Left ventricle myocardium superior (tissue), 1 donor: ENCODE results near the gene SNUPN. TPM values are rescaled to one million over a fixed set of nuclear protein-coding genes. Genes with fewer than 3 reads are reported as not detected.
A peak's percentile ranks its signal among the peaks of the same experiment; 100 is the strongest.

Experiments used
- ATAC-seq: fragments of 200-7000 bp; cut with Tn5 transposase; one replicate; pipeline ENCODE4 v1.9.1; 2020; ENCODE audit warnings: mild to moderate bottlenecking, moderate library complexity
- DNase-seq: peaks from one replicate; pipeline ENCODE4 v3.0.0-alpha.2; 2020
- intact Hi-C: fragments of 100-400 bp; cut with micrococcal nuclease; formaldehyde crosslinking; loops from one replicate; pipeline ENCODE4 v1.11.0; 2022
- long read RNA-seq: library from polyadenylated mRNA; unstranded; transcript quantifications from one replicate; pipeline ENCODE4 v2.0.0, GENCODE V29; 2021
- total RNA-seq: library from RNA; stranded (reverse); fragmentation: NEBNext Ultra II Directional; extraction: Animal tissue kit (Norgen Biotek cat#: 25700); gene quantifications from one replicate; pipeline ENCODE4 v1.2.1, GENCODE V29; 2021
- donor health status: DM: no; HTN: yes; CAD: no; lungs with severe emphysema.

SNUPN gene
- 18.1 TPM for total RNA-seq
- long read RNA-seq, transcript SNUPN-206 (9 exons, 1,682 nt), result minor isoform, 6 of 43 reads
- long read RNA-seq, transcript SNUPN-201 (9 exons, 1,513 nt), result major isoform, 23 of 43 reads
- long read RNA-seq, partial matches to known transcripts, result 3 of 43 reads
- long read RNA-seq, other reads (novel, unspliced or antisense), result 8 of 43 reads

DNA sequence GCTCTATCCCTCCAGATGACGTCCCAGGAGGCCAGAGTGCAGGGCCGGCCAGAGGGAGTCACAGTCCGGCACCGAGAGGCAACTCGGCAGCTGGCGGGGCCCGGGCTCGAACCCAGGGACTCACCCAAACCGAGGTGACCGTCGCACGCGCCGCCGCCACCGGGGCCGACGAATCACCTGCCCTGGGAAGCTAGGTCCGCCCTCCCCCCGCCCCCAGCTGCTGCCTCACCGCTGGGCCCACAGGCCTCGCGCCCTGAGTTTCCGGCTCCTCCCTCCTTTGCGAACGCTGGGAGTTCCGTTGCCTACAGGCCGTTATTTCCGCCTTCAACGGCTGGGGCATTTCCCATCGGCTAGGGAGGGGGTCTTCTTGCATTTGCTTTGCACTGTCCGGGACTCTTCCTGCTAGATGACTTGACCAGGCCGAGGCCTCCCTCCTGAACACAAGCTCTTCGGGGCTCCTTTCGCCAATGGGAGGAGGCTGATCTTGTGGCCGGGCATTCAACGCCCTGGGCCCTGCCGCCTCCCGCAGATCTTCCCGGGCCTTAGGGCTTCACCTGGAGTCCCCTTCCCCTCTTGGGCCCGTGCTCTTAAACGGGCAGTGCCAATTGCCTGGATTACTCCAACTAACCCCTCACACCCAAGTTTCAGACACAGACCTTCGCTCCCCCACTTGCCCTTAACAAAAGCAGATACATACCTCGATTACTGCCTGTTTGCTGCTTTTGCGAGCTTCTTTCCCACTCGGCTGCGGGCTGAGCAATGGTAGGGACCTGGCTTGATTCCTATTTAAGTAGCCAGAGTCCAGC lies at the start of gene SNUPN:
Gene SNUPN (minus strand): TSS at position 184 of the 806 bp plus-strand sequence. CDS start 4,674 bp downstream, outside the sequence.
- peak; percentile 97 for DNase-seq
- intact Hi-C loops, result no loop called here
- ATAC-seq, result peak; percentile 95

DNA sequence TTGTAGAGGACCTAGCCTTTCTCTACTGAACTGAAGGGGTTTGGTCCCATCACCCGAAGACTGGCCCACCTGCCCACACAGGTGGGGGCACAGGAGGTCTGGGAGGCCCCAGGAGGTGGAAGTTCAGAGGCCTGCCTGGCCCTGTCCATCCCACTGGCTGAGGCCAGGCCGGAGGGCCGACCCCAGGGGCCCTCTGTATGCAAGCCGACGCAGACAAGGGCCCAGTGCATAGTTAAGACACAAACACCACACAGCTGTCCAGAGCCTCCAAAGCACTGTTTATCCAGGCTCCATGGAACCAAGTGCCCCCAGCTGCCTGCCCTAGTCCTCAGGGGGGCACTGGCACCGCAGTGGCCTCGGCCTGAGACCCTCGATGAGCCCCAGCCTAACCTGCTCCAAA lies 48.8 kb upstream of the SNUPN start:
- DNase-seq (no peak), ATAC-seq (no peak)
- intact Hi-C loops, result no loop called here

DNA sequence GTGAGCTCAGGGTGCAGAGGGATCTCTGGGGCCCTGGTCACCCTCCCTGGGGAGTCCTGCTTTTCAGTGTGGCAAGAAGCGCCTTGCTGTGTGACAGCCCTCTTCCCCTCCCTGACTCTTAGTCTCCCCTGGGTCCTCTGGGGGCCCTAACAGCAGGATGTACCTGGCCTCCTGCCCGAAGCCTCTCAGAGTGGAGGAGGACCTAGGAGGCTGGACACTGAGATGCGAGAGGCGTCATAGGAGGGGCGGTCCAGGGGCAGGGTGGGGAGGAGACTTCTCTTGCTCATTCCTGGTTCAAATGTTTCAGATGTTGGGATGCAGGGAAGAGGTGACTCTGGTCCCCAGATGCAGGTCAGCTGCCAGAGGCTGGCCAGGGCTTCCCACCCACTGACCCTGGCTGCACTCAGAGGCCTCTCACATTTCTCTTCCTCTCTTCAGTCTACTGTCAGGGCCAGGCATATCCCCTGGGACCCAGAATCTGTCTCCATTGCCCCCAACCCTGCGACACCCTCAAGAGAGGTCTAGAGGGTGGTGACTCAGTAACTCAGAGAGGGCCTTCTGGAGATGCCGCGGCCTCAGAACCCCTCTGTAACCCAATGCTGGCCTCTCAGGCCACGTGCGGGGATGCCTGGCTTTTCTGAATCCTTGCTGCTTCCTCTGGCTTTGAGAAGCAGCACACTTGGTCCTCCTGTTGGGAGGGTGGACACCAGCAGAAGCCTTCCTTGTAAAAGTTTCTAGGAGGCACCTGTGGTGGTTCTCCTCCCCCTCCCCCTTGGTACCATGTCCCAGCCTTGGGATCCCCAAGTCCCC lies 48.1 kb upstream of the SNUPN start:
- peak; percentile 89 for DNase-seq
- peak; percentile 81 for ATAC-seq
- intact Hi-C loops, result no loop called here

DNA sequence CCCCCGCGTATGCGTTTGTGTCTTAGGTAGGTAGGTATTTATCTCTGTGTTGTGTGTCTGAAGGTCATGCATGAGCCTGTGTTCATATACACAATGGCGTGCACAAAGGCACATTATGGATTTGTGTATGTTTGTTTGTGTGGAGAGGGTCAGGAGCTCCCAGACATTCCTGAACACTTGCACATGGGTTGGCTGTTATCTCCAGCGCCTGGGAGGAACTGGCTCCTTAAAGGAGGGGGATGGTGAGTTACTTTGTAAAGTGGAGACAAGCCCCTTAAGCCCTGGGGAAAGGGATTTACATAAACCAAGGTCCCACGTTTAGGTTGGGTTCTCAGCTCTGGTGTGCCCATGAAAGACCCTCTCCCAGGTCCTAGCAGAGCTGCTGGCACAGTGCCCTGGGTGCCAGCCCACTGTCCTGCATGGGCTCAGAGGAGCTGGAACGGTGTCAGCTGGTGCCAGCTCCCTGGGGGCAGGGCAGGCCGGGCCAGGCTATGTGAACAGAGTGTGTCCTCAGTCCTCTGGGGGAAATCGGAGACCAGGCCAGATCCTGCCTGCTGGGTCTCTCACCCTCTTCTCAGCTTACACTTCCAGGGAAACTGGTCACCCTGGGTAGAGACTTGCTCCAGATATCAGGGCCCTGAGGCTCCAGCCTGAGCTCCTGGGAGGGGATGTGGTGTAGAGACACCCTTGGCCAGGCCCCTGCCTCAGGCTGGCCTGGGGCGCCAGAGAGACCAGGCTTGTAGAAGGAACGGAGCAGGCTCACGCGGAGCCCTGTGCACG lies 47.3 kb upstream of the SNUPN start:
- ATAC-seq (peak; percentile 50), DNase-seq (peak; percentile 71)
- intact Hi-C loops, result no loop called here

DNA sequence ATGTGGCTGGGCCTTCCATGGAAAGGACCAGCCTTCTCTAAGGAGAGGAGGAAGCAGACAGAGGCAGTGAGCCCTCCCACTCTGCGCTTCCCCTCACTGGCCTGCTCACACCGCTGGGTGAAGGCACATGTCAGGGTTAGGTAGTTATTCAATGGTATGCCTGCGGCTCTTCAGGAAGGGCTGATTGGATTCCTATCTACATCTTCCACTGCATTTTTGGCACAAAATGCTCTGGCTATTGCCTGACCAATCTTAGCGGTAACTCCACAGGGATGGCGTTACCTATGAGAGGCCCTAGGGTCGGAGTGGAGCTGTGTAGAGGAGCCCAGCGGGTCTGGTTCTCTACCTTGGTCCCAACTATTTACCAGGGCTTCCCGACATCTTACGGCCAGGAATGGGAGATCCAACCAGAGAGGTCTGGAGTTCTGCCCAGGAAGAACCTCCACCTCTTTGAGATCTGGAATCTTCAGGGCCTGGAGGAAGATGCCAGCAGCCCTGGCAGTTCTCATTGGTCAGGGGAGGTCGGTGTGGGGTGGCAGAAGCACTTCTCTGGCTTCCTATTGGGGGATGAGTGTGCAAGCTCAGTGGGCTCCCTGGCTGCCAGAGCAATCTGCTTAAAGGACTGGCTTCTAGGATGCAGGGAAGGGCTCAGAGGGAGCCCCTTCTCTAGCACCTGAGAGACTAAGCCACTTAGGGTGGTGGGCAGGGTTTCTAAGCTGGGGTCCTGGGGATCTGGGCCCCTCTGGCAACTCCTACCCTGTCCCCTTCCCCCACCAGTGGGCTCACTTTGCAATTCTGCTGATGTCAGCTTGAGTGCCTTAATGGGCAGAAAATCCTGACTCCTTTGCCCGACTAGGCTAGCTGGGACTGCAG lies 46.4 kb upstream of the SNUPN start:
- DNase-seq (no peak), ATAC-seq (no peak)
- intact Hi-C loops, result no loop called here

DNA sequence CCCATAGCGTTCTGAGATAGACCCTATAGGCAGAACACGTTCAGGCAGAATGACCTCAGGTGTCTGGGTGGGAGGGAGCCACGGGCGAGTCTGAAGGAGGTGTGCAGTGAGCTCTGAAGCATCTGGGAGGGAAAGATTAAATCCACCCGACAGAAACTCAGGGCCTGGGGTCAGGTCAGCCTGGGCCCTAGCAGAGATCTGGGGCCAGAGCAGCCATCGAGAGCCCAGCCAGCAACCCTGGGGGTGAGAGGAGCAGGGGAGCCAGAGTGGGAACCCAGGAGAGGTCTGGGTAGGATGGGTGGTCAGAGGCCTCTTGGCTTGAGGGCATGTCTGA lies 44.3 kb upstream of the SNUPN start:
- DNase-seq (no peak), ATAC-seq (no peak)
- intact Hi-C loops, result no loop called here

DNA sequence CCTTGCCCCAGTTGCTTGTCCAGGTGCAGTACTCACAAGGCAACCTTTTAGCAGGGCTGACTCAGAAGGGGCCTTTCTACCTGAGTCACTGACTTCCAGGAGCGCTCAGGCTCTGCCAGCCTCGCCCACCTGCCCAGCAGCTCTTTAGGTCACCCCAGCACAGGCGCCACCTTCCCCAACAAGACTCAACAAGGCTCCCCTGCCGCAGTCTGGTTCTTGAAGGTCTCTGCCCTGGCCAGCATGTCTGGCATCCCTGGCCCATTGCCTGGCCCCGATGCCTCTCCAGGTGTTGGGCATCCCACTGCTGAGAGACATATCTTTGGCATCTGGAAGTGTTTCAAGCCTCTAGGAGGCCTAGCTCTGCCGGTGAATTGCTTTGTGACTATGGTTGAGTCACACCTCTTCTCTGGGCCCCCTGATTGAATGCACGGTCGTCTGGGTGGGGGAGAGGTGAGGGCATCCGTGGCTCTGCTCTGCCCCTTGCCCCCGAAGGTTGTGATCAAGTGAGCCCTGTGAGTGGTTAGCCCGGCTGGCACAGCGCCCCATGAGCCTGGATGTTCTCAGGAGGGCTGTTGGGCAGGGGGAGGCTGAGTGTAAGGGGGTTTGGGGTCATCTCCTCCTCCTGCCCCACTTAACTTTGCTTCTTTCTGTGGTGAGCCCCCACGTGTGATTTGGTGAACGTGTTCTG lies 43.8 kb upstream of the SNUPN start:
- DNase-seq, result no peak
- intact Hi-C loops, result no loop called here
- no peak for ATAC-seq

DNA sequence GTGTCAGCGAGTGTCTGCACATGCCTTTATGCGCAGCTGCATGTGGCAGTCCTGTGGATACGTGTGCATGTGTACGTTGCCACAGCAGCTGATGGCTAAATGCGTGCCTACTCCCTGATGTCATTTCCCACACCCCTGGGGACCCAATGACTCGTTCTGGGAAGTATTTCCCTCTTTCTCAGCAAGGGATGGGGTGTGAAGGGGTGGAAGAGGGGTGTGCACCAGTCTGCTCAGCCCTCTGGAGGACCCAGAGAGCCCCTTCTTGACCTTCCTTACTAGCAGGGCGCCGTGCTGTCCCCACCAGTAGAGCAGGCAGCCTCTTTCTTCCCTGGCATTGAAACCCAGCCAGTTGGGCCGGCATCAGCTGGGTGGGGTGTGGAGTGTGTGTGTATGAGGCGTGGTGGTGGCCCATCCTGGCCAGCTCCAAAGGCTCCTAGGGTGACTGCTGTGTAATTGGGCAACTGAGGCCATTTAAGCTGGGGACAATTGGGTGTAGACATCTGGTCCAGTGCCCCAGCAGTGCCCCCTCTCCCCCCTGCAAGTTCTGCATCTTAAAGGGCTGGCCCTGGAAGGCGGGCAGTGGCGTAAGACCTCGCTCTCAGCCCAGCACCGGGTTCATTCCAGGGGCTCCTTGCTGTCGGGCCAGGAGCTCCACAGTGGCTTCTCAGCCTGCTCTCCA lies 41.4 kb upstream of the SNUPN start:
- ATAC-seq (peak; percentile 75), DNase-seq (peak; percentile 57)
- intact Hi-C loops, result no loop called here

DNA sequence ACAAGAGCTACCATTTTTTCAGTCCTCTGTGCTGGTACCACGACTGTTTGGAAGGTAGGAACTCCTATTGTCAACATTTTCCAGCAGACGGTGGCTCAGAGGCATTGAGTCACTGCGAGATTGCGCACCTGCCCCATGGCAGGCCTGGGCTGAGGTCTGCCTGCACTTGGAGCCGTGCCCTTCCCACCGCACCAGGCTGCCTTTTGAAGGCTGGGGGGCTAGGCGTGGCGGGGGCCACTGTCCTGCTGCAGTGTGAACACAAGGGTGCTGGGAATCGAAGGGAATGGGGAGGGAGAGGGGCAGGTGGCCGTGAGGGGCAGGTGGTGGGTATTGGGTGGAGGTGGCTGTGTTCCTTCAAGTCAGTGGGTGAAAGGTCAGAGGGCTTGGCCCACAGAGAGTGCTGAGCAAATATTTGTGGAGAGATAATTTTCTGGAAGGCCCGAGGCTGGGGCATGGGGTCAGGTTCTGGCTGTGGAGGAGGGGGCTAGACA lies 38.5 kb upstream of the SNUPN start:
- ATAC-seq, result no peak
- DNase-seq, result no peak
- intact Hi-C loops, result no loop called here

DNA sequence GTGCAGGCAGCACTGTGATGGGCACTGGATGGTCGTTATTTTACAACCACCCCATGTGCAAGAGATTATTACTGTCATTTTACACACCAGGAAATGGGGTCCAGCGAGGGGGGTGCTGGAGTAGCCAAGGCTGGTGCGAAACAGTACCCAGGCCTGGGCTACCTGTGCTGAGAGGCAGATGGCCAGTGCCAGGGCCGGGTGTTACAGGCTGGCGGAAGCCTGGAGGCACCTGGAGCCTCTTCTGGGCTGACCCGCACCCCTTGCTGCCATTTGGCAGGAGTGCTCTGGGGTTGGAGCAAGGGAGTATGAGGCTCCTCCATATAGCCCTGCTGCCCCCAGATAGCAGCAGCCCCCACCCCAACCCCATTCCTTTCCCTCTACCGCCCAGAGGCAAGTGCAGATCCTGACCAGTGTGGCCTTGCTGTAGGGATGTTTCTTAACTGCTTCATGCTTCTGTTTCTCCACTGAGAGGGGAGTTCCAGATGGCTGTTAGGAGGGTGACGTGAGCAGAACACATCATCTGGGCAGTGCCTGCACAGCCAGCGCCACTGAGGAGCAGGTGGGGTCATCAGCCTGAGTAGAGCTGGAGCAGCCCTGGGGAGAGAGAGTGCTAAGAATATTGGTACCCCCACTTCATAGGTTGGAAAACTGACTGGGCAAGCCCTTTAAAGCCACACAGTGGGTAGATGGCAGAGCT lies 37.4 kb upstream of the SNUPN start:
- intact Hi-C loops, result no loop called here
- DNase-seq (no peak), ATAC-seq (no peak)

DNA sequence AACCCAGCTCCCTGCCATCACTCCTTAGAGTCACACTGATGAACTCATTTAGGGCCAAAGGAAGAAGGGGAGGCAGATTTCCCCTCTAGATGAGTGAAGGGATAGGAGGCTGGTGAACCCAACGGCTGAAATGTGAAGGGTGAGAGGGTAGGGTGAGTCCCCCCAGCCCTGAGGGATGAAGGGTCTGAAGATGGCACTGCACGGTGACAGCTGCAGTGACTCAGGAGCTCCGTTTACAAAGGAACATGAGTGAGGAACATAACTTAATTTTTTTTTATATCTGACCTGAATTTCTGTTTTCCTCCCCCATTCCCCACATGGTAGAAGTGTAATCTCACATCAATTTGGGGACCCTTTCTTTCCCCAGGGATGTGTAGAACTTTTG lies 36.2 kb upstream of the SNUPN start:
- DNase-seq (no peak), ATAC-seq (no peak)
- intact Hi-C loops, result no loop called here

DNA sequence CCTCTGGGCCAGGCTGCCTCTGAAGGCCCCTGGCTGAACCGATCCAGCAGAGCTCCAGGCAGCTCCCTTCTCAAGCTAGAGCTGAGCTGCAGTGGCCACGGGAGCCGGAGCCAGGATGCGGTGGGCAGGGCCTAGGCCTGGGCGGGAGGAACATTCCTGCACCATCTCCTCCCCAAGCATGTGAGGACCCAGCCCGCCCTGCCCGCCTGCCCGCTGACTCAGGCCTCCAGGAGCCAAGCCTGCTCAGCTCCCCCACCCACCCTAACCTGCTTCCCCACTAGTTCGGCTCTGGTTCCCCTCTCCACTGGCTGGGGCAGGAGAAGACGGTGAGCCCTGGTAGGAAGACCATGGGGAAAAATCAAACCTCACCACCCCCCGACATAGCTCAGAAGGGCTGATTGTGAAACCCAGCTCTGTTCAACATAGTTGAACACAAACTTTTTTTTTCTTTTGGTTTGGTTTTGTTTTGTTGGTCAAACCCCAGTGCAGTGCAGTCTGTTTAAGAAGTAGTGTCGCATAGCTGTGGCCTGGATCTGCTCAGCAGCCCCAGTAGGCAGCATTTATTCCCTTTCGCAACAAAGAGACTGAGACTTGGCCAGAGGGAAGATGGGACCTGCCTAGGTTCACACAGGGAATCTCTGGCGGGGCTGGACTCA lies 35.7 kb upstream of the SNUPN start:
- ATAC-seq, result peak; percentile 91
- intact Hi-C loops, result no loop called here
- peak; percentile 89 for DNase-seq

DNA sequence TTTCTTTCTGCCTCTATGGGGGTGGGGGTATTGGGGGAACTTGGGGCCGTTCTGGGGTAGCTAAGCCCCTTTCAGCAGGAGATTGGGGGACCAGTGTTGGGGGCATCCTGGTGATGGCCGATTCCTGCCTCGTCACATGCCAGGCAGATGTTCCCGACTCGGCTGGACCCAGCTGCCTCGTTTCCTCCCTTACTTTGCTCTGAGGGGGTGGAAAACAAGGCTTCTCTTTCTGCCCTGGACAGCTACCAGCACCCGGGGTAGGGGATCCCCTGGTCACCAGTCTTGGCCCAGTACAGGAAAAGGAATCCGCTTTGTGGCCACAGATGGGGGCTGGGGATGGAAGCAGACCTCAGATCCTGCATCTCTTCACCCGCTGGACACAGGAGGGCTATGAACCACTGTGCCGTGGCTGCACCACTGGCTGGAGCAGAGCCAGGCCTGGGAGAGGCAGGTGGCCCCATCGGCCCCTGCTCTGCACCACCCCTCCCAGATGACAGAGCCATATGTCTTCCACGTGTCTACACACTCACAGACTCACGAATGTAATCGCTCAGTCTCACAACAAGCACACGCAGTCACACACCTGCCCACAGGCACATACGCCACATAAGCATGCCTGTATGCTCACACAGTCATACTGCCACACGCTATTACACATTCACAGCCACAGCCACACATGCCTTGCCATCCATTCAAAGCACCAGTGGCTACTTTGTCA lies 34.6 kb upstream of the SNUPN start:
- DNase-seq, result no peak
- ATAC-seq, result no peak
- intact Hi-C loops, result no loop called here

DNA sequence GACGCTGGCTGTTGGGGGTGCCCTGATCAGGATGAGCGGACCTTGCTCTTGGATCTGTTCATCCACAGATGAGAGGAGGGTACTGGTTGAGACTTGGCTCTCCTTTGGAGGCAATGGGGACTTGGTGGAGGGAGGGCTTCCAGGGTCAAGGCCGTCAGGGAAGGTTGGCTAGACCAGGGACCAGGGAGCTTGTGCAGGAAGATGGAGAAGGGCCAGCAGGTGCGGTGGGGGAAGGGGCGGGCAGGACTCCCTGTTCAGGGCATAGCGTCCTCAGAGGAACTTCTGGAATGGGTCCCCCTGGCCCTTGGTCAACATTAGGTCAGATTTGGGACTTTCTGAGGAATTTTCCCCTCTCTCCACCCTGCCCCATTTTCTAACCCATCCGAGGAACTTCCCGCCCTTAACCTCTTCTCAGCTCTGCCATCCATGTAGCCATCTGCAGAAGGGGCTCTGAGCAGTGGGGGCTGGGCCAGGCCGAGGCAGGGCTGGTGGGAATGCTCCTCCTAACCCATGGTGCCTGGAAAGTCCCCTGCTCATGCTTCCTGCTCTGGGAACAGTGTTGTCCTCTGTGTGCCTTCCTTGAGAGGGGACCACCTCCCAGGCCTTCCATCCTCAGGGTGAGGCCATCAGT lies 33.7 kb upstream of the SNUPN start:
- no peak for DNase-seq
- ATAC-seq, result no peak
- intact Hi-C loops, result no loop called here

DNA sequence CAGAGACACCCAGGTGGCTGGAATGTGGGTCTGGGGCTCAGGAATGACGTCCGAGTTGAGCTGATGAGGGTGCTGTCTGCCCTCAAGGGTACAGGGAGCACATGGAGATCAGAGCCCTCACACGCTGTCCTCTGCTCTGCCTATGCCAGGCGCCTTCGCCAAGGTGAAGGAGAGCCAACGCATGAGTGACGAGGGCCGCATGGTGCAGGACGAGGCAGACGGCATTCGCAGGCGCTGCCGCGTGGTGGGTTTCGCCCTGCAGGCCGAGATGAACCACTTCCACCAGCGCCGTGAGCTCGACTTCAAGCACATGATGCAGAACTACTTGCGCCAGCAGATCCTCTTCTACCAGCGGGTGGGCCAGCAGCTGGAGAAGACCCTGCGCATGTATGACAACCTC lies 31.3 kb upstream of the SNUPN start:
- DNase-seq (no peak), ATAC-seq (no peak)
- intact Hi-C loops, result no loop called here
